ENCODE results near the gene OR2Y1.
"Not testable (repeated sequence)": the region's sequence is repeated elsewhere in the genome, so short reads cannot be mapped to it uniquely, and the experiment has no call there.

OR2Y1 gene

GRCh38 chr5:180739958-180740357 lies at the start of gene OR2Y1:
TSS of gene OR2Y1 (minus strand) at chr5:180740058. CDS start at chr5:180740058, 0 bp downstream.
- DNase-seq: no peak

GRCh38 chr5:180788651-180789410 lies 49.0 kb upstream of the OR2Y1 start:
- not testable (repeated sequence) for DNase-seq

- no peak for DNase-seq
Observed at GRCh38 chr5:180787711-180788431, 48.0 kb upstream of the OR2Y1 start.

- DNase-seq: no peak
Observed at GRCh38 chr5:180786531-180787398, 46.9 kb upstream of the OR2Y1 start.

GRCh38 chr5:180785794-180786221 lies 46.0 kb upstream of the OR2Y1 start:
- no peak for DNase-seq

- no peak for DNase-seq
Observed at GRCh38 chr5:180785121-180785781, 45.4 kb upstream of the OR2Y1 start.

- DNase-seq: no peak
Observed at GRCh38 chr5:180784497-180785097, 44.7 kb upstream of the OR2Y1 start.

GRCh38 chr5:180783340-180784052 lies 43.6 kb upstream of the OR2Y1 start:
- DNase-seq: no peak

- no peak for DNase-seq
Observed at GRCh38 chr5:180782748-180783147, 42.9 kb upstream of the OR2Y1 start.

GRCh38 chr5:180781900-180782326 lies 42.1 kb upstream of the OR2Y1 start:
- DNase-seq: not testable (repeated sequence)

GRCh38 chr5:180779985-180780610 lies 40.2 kb upstream of the OR2Y1 start:
- no peak for DNase-seq

GRCh38 chr5:180777475-180777874 lies 37.6 kb upstream of the OR2Y1 start:
- no peak for DNase-seq

- no peak for DNase-seq
Observed at GRCh38 chr5:180776376-180776775, 36.5 kb upstream of the OR2Y1 start.

GRCh38 chr5:180775624-180776023 lies 35.8 kb upstream of the OR2Y1 start:
- DNase-seq: no peak

- DNase-seq: no peak
Observed at GRCh38 chr5:180771839-180772238, 32.0 kb upstream of the OR2Y1 start.

GRCh38 chr5:180769821-180770220 lies 30.0 kb upstream of the OR2Y1 start:
- DNase-seq: no peak

GRCh38 chr5:180755601-180756000 lies 15.7 kb upstream of the OR2Y1 start:
- DNase-seq: no peak

- DNase-seq: no peak
Observed at GRCh38 chr5:180744253-180744652, 4.4 kb upstream of the OR2Y1 start.

GRCh38 chr5:180742727-180743126 lies 2.9 kb upstream of the OR2Y1 start:
- DNase-seq: no peak

GRCh38 chr5:180740953-180741352 lies 1.1 kb upstream of the OR2Y1 start:
- DNase-seq: not testable (repeated sequence)

GRCh38 chr5:180739271-180739670 lies 587 bp downstream of the OR2Y1 start:
- no peak for DNase-seq
